Rectal smooth muscle tissue (tissue), 1 donor: ENCODE measurements around the gene STX4.

Experiments used
- H3K27ac ChIP-seq: one replicate; pipeline ENCODE4 v1.7.0; 2013; ENCODE audit warnings: low read depth, low read length, inconsistent platforms
- H3K27me3 ChIP-seq: one replicate; pipeline ENCODE4 v1.7.0; 2013; ENCODE audit warnings: low read length; ENCODE audit not compliant: control insufficient read depth, insufficient read depth
- H3K36me3 ChIP-seq: one replicate; pipeline ENCODE4 v1.7.0; 2013; ENCODE audit warnings: low read length; ENCODE audit not compliant: control insufficient read depth, insufficient read depth
- H3K4me1 ChIP-seq: one replicate; pipeline ENCODE4 v1.7.0; 2013; ENCODE audit warnings: low read length; ENCODE audit not compliant: control insufficient read depth, insufficient read depth
- H3K4me3 ChIP-seq: one replicate; pipeline ENCODE4 v1.7.0; 2013; ENCODE audit warnings: low read length
- H3K9ac ChIP-seq: one replicate; pipeline ENCODE4 v1.7.0; 2013; ENCODE audit warnings: low read length

Gene STX4

DNA sequence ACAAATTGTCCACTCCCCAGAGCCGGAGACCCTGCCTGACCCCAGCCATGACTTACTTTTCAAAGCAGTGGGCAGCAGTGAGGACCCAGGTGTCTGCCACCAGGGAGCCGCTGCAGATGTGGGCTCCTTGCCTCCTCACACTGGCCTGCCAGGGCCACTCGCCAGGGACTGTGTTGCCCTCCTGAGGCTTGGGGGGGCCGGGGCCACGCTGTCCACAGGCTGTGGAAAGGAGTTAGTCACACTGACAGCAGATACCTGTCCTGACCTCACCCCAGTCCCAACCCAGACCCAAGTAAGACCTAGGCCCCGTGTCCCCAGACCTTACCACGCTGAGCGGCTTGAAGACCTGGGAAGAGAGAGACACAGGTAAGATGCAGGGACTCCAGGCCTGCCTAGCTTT is 54.1 kb downstream of the STX4 start:
- H3K4me1 ChIP-seq, result no peaks in the 10 kb centered on the region
- H3K9ac ChIP-seq, result no peak overlapping the region
- H3K27me3 ChIP-seq, result no peaks in the 10 kb centered on the region
- no peak overlapping the region for H3K27ac ChIP-seq
- no peak overlapping the region for H3K4me3 ChIP-seq
- peaks cover 14% of the 10 kb centered on the region for H3K36me3 ChIP-seq

DNA sequence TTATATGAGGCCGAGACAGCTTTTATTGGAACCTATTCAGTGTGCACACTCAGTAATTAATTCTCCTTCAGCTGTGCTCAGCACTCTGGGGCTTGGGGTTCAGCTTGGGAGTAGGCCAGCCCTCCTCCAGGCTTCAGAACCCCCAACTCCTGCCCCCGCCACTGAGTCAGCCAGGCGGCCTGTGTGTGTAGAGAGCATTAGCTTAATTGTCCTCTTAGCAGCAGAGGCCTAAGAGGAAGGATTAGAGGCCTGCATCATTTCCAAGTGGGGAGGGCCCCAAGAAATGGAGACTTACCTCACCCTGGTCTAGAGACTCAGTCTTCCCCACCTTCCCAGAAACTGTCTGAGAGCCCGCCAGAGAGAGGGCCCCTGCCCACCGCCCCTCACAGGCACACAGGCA is 54.6 kb downstream of the STX4 start:
- Histone ChIP-seq H3K4me1 (no peaks in the 10 kb centered on the region), H3K27ac (no peak overlapping the region), H3K4me3 (no peak overlapping the region), H3K27me3 (no peaks in the 10 kb centered on the region), H3K9ac (no peak overlapping the region), H3K36me3 (peaks cover 14% of the 10 kb centered on the region)

DNA sequence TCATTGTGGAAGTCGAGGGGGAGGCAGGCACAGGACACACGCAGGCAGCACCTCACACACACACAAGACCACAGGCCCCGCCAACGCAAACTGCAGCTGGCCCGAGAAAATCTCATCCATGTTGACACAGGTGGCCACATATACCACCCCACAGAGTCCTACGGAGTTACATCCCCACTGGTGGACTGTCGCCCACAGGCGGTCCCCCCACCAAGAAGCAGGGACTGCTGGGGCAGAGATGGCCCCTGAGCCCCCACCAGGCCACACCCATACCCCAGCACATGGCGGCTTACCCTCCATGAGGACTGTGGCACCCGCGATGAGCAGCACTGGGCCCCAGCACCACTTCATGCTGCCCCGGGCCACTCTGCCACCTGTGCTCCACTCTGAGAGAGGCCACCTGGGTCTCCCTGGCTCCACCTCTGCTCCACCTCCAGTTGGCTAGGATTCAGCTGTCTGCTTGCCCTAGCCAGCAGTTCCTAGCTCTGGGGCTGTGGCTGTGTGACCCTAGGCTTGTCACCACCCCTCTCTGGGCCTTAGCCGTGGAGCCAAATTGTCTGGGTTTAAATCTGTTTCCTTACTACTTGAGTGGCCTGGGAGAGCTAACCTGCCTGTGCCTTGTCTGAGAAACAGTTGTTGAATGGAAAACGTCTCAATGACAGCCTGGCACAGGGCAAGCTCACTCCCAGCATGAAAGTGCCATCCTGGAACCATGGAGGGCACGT is 55.3 kb downstream of the STX4 start, which contains the start of gene PRSS53:
Gene PRSS53 (minus strand): TSS at position 485 of the 725 bp plus-strand sequence. CDS start 134 bp downstream, at position 351.
- Histone ChIP-seq H3K27me3 (no peaks in the 10 kb centered on the region), H3K4me3 (no peak within 1 kb of the TSS), H3K36me3 (peaks cover 14% of the 10 kb centered on the region), H3K9ac (no peak within 1 kb of the TSS), H3K4me1 (no peaks in the 10 kb centered on the region), H3K27ac (no peak within 1 kb of the TSS)

DNA sequence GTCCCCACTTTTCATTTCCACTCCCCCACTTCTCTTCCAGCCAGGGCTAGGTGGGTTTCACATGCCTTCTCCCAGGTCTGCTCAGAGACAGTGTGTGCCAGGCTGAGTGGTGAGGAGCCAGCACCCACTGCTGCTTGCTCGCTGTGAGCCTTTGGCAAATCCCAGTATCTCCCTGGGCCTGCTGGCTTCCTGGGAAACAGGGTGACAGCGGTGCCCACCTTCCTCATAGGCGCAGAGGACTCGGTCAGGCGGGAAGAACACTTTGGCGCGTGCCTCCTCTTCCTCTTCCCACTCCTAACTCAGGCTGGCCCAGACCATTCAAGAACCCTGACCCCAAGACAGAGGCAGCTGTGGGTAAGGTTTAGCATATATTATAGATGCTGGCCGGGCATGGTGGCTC is 55.8 kb downstream of the STX4 start:
- H3K36me3 ChIP-seq, result peaks cover 9% of the 10 kb centered on the region

More for the DNA sequence above, 55.8 kb downstream of the STX4 start:
- Histone ChIP-seq H3K4me3 (no peak overlapping the region), H3K9ac (no peak overlapping the region), H3K4me1 (no peaks in the 10 kb centered on the region), H3K27me3 (no peaks in the 10 kb centered on the region), H3K27ac (no peak overlapping the region)
